VCaP (cell line): Measurements from ENCODE around the gene NKAIN2.
A peak's percentile ranks its signal among the peaks of the same experiment; 100 is the strongest.

Experiments
- H3K27ac ChIP-seq: fragments of 450-650 bp; 2 replicates; pipeline ENCODE4 v1.5.1; 2017
- TF ChIP-seq, protein P1 (sequence below): fragments of 450-650 bp; conservative IDR thresholded peaks from 2 replicates; pipeline ENCODE4 v1.5.1; 2017; ENCODE audit warnings: mild to moderate bottlenecking, moderate library complexity

NKAIN2 gene

DNA sequence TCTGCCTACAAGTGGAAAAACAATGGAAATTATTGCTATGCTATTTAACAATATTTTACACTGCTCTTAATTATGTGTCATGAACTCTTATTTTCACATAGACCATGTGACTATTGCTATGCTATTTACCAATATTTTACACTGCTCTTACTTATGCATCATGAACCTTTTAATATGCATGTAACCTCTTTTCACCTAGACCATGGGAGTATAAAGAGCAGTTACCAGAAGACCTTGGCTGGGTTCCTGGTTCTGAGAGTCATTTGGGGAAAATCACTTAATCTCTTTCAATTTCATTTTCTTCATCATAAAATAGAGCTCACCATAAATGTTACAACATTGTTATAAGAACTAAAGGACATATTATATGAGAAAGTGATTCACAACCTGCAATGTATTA is 934.8 kb downstream of the NKAIN2 start:
- H3K27ac ChIP-seq, result no peak overlapping the region
- TF ChIP-seq, protein P1, sequence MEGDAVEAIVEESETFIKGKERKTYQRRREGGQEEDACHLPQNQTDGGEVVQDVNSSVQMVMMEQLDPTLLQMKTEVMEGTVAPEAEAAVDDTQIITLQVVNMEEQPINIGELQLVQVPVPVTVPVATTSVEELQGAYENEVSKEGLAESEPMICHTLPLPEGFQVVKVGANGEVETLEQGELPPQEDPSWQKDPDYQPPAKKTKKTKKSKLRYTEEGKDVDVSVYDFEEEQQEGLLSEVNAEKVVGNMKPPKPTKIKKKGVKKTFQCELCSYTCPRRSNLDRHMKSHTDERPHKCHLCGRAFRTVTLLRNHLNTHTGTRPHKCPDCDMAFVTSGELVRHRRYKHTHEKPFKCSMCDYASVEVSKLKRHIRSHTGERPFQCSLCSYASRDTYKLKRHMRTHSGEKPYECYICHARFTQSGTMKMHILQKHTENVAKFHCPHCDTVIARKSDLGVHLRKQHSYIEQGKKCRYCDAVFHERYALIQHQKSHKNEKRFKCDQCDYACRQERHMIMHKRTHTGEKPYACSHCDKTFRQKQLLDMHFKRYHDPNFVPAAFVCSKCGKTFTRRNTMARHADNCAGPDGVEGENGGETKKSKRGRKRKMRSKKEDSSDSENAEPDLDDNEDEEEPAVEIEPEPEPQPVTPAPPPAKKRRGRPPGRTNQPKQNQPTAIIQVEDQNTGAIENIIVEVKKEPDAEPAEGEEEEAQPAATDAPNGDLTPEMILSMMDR, result no peak

DNA sequence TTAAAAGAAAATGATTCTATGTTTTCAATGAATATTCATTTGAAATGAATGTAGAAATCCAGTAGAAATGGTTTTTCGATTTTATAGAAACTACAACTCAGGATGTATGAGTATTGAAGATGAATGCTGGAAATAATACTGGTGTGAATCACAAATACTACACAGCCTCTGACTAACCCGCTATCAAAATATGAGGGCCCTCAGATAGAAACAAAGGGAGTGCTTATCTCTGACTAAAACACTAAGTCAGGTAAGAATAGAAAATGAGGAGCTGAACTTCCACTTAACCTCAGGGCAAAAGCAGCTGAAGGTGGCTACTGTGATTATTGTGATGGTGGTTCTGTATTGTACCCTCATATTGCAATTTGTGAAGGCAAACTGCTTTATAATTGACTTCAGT is 937.7 kb downstream of the NKAIN2 start:
- peak overlapping the region; percentile 89 for H3K27ac ChIP-seq
- TF ChIP-seq, protein P1, result no peak

DNA sequence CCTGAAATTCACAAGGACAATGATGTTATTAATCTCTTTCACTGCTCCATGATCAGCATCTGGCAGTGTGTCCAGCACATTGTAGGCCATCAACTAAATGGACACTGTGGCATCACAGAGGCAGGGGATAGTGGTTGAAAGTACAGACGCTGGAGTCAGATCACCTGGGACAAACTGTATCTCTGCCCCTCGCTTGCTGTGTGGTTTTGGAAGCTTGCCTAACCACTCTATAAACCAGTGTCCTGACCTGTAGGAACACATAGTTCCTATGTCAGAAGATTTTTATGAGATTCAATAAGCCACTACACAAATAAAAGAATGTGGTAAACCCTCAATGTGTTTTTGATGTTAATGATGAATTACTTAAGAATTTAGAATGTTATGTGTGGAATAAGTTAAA is 939.3 kb downstream of the NKAIN2 start:
- H3K27ac ChIP-seq, result peak overlapping the region; percentile 89
- TF ChIP-seq, protein P1, result no peak

DNA sequence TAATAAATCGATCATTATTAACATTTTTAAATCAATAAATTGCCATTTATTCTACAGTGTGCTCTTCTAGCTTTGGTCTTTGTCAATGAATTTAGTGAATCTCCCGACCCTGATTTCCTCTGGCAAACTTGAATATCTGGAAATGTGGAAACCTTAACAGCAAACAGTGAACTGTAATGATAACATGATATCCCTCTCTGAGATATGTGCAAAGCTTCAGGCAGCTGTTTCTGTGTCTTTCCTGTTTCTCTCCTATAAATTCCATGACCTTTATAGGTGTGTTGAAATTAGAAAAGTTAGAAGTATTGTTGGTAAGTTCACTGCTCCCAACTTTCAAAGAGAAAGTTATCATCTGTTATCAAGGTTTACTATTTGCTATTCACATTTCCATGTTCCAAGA is 939.8 kb downstream of the NKAIN2 start:
- TF ChIP-seq, protein P1, result no peak
- peak overlapping the region; percentile 89 for H3K27ac ChIP-seq

DNA sequence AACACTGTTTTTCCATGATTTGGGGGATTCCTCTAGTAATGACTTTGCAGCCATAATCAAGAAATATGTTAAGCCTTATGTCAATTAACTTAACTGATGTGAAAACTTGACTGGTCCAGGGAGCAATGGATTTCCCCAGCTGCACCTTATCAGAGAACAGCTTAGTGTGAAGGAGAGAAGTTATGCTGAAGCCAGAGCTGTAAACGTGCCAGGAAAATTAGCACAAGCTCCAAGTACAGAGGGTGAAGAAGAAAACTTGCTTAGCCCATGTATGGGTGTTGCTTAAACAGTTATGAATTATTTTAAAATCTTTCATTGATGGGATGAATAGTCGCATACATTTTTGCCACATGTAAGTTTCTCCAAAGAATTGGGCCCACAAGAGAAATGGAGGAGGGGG is 943.7 kb downstream of the NKAIN2 start:
- H3K27ac ChIP-seq, result no peak overlapping the region

DNA sequence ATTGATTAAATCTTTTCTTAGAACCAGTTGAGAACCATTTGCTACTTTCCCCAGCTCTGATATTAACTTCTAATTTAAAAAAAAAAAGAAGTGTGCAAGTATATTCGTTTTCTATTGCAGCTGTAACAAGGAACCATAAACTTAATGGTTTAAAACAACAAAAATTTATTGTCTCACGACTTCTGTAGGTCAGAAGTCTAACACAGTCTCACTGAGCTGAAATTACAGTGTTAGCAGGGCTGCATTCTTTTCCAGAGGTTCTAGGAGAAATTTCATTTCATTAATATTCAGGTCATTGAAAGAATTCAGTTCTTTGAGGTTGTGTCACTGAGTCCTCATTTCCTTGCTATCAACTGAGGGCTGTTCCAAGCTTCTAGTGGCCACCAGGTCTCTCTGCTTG is 945.1 kb downstream of the NKAIN2 start:
- TF ChIP-seq, protein P1, result no peak
- no peak overlapping the region for H3K27ac ChIP-seq

More for the DNA sequence above, 943.7 kb downstream of the NKAIN2 start:
- TF ChIP-seq, protein P1, result no peak

DNA sequence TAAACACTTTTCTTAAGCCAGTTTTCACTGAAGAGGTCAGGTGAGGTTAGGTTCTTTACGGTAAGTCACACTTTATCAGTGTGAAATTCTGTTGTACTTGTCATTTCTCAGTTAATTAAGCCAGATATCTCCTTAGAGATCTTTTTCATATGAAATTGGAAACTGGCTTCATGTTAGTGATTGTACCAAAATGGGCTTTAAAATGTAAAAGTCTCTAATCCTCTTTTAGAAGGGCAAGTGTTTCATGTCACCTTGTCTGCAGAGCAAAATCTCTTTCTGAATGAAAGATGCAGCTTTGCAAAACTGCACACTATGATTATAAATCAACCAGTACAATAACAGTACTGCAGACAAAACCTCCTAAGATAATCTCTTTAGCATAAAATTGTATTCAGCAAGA is 949.3 kb downstream of the NKAIN2 start:
- TF ChIP-seq, protein P1, result no peak
- no peak overlapping the region for H3K27ac ChIP-seq
